K562 (cell line): ENCODE data around the gene PTGIS. TPM values are rescaled to one million over a fixed set of nuclear protein-coding genes. Genes with fewer than 3 reads are reported as not detected.

Experiments
- ATAC-seq: fragments of 200-7000 bp; cut with Tn5 transposase; 3 replicates; pipeline ENCODE4 v1.9.1; 2020; ENCODE audit warnings: moderate library complexity
- BruUV-seq: library from RNA; stranded (reverse); fragments of 400-500 nt; replicated peaks from 2 replicates; lab custom pipeline; 2021; lab: Mats Ljungman, UMichigan
- CTCF ChIA-PET: fragments of 300-600 bp; formaldehyde crosslinking; extraction: SDS; loops from one replicate; lab custom pipeline; 2021; ENCODE audit warnings: low intra/inter-chr PET ratio; lab: Yijun Ruan, JAX
- POLR2A ChIA-PET: fragments of 300-600, 350-650 bp; sonication (Branson Sonifier 250); formaldehyde crosslinking; extraction: SDS; loops from one replicate; lab custom pipeline; 2021; ENCODE audit warnings: antibody characterized with exemption, inconsistent platforms; lab: Yijun Ruan, JAX
- DNase-seq, 4 experiments: peaks; one replicate each; pipeline versions ENCODE4 v3.0.0 to v3.0.0-alpha.2; 2011 to 2018; ENCODE audit warnings: low spot score in 3 of 4, mixed read lengths in 3 of 4; ENCODE audit errors: extremely low read depth in 1 of 4
- FAIRE-seq: peaks from 2 replicates; lab custom pipeline; 2011; peaks lifted over from hg19 to GRCh38; lab: Jason Lieb, UNC
- H2AFZ ChIP-seq: 2 replicates; pipeline ENCODE4 v1.6.0; 2011; ENCODE audit warnings: low read depth, low read length, control low read depth, inconsistent platforms
- H3K27ac ChIP-seq: fragments of 200-600 bp; 3 replicates; pipeline ENCODE4 v1.8.0; 2011; ENCODE audit warnings: low read depth, mild to moderate bottlenecking, control low read depth, inconsistent platforms, low read length, moderate library complexity, mixed read lengths; ENCODE audit errors: extremely low read depth
- H3K27me3 ChIP-seq, 2 experiments: fragments of 300-600 bp in 1 of 2; 2 replicates in 1 of 2; 3 replicates in 1 of 2; pipeline versions ENCODE4 v1.6.0 to v1.8.0; 2011; ENCODE audit warnings: inconsistent platforms in 2 of 2, low read length in 2 of 2, mild to moderate bottlenecking in 1 of 2, mixed read lengths in 1 of 2, moderate library complexity in 1 of 2; ENCODE audit not compliant: control insufficient read depth in 2 of 2, insufficient read depth in 2 of 2
- H3K36me3 ChIP-seq: fragments of 300-600 bp; 3 replicates; pipeline ENCODE4 v1.8.0; 2011; ENCODE audit warnings: mild to moderate bottlenecking, low read length, inconsistent platforms; ENCODE audit not compliant: control insufficient read depth, insufficient read depth
- H3K4me1 ChIP-seq, 2 experiments: fragments of 200-600 bp in 1 of 2; replicated peaks in 1 of 2; 2 replicates in 1 of 2; 3 replicates in 1 of 2; pipeline versions ENCODE4 v1.5.1 to v1.8.0; 2011; ENCODE audit warnings: inconsistent platforms in 2 of 2, low read length in 2 of 2, mild to moderate bottlenecking in 1 of 2, mixed read lengths in 1 of 2, moderate library complexity in 1 of 2; ENCODE audit not compliant: control insufficient read depth in 2 of 2, insufficient read depth in 2 of 2
- H3K4me2 ChIP-seq: 2 replicates; pipeline ENCODE4 v1.6.1; 2011; ENCODE audit warnings: low read length, control low read depth, inconsistent platforms, mixed read lengths; ENCODE audit not compliant: insufficient read depth
- H3K4me3 ChIP-seq: fragments of 200-600 bp; sonication (generic), shearing (Covaris generic); 2 replicates; pipeline ENCODE4 v1.5.1; 2016; ENCODE audit warnings: control low read depth, inconsistent platforms
- H3K79me2 ChIP-seq: fragments of 200-600 bp; 3 replicates; pipeline ENCODE4 v1.8.0; 2011; ENCODE audit warnings: low read length, inconsistent platforms; ENCODE audit not compliant: control insufficient read depth, insufficient read depth
- H3K9ac ChIP-seq, 2 experiments: 2 replicates each; pipeline versions ENCODE4 v1.6.0 to v1.6.1; 2011; ENCODE audit warnings: low read depth in 2 of 2, low read length in 2 of 2, control low read depth in 1 of 2, inconsistent platforms in 1 of 2, mild to moderate bottlenecking in 1 of 2, mixed read lengths in 1 of 2; ENCODE audit not compliant: insufficient read depth in 1 of 2
- H3K9me1 ChIP-seq: one replicate; pipeline ENCODE4 v1.6.0; 2011; ENCODE audit warnings: inconsistent platforms, mild to moderate bottlenecking, low read length, moderate library complexity; ENCODE audit not compliant: control insufficient read depth, insufficient read depth
- H3K9me3 ChIP-seq: replicated peaks from 2 replicates; pipeline ENCODE4 v1.5.1; 2011; ENCODE audit warnings: low read depth, low read length, inconsistent platforms; ENCODE audit not compliant: control insufficient read depth, insufficient read depth
- H4K20me1 ChIP-seq: replicated peaks from 2 replicates; pipeline ENCODE4 v1.6.1; 2011; ENCODE audit warnings: low read length, inconsistent platforms, mixed read lengths; ENCODE audit not compliant: control insufficient read depth, insufficient read depth
- CBFA2T3 ChIP-seq: fragments of 450-650 bp; IDR thresholded peaks from 2 replicates; pipeline ENCODE4 v1.6.1; 2017
- POLR2B ChIP-seq: fragments of 450-650 bp; IDR thresholded peaks from 2 replicates; pipeline ENCODE4 v1.6.1; 2018; ENCODE audit warnings: low read depth; ENCODE audit not compliant: partially characterized antibody
- RFX5 ChIP-seq: IDR thresholded peaks from 2 replicates; pipeline ENCODE4 v1.6.1; 2011; ENCODE audit warnings: low read depth, mild to moderate bottlenecking, improper control_type of control experiment, low read length
- SRSF1 ChIP-seq: fragments of 200-400 bp; formaldehyde crosslinking; IDR thresholded peaks from 2 replicates; pipeline ENCODE4 v1.6.1; 2017; ENCODE audit warnings: mild to moderate bottlenecking, low read depth, low read length, moderate library complexity
- ZKSCAN3 ChIP-seq: fragments of 250-450 bp; sonication (Bioruptor Pico); IDR thresholded peaks from 2 replicates; pipeline ENCODE4 v1.4.0; 2020
- ZNF551 ChIP-seq: fragments of 250-450 bp; sonication (Bioruptor Pico); IDR thresholded peaks from 2 replicates; pipeline ENCODE4 v1.5.0; 2021; ENCODE audit warnings: mild to moderate bottlenecking, moderate library complexity
- WGBS: fragments of 100-300 bp; shearing (Covaris generic); methylation state at CpG from one replicate; pipeline ENCODE4 v1.1.6; 2016; ENCODE audit warnings: low coverage, mixed read lengths; ENCODE audit not compliant: insufficient coverage; ENCODE audit errors: missing lambda C conversion rate; 5-methylcytosine and 5-hydroxymethylcytosine counted together
- in situ Hi-C: fragments of 300-500 bp; cut with MboI; formaldehyde crosslinking; loops from 4 replicates; pipeline ENCODE4 v1.15.0; 2018; ENCODE audit warnings: inconsistent platforms, mixed read lengths
- intact Hi-C: fragments of 100-400 bp; cut with micrococcal nuclease; formaldehyde crosslinking; loops from 2 replicates; pipeline ENCODE4 v1.14.2; 2022
- polyA plus RNA-seq, 8 experiments: library from polyadenylated mRNA; depleted of rRNA in 4 of 8; stranded (reverse) in 5 of 8; unstranded in 3 of 8; fragments of >200 nt; fragmentation: Nextera tagmentation in 2 of 8; fragmentation: Illumina TruSeq in 1 of 8; extraction: Ambion mirVana in 2 of 8; extraction: Trizol in 1 of 8; gene quantifications; 2 replicates each; pipeline versions ENCODE4 v1.2.1 to v1.2.3, GENCODE V29; 2011 to 2014; ENCODE audit warnings: inconsistent platforms in 1 of 8, missing spikeins in 1 of 8
- total RNA-seq, 7 experiments: library from RNA; depleted of rRNA in 6 of 7; stranded (reverse); fragments of >200 nt in 6 of 7; fragmentation: Illumina TruSeq in 2 of 7; extraction: Trizol in 2 of 7; gene quantifications; 2 replicates each; pipeline versions ENCODE4 v1.2.1 to v1.2.3, GENCODE V29; 2011 to 2021; ENCODE audit warnings: low replicate concordance in 1 of 7
- TF ChIP-seq, protein P1 (sequence below): sonication (generic); formaldehyde crosslinking; IDR thresholded peaks from 2 replicates; pipeline ENCODE4 v1.8.1; 2023; ENCODE audit warnings: mild to moderate bottlenecking, missing genetic modification reagents

Gene PTGIS
- total and polyA plus RNA-seq, 9 of the 15 experiments (the other 6 are each of a cell fraction or from before 2014, with no cell fraction given) = not detected

- in situ Hi-C loops = no loop called here
- Histone ChIP-seq H3K36me3 (no peaks in the 10 kb centered on the region), H3K27me3 (peaks cover 5 to 20% of the 10 kb centered on the region in 2 experiments; a peak in 3 of 5 replicates), H3K4me2 (no peak overlapping the region), H4K20me1 (0 out of 2 replicates have a peak, but pooled peaks cover 2% of the 10 kb centered on the region), H3K9me3 (no peaks in the 10 kb centered on the region), H3K79me2 (no peaks in the 10 kb centered on the region), H2AFZ (no peak overlapping the region), H3K9me1 (no peaks in the 10 kb centered on the region)
- ChIA-PET CTCF (no interaction called here), POLR2A (interaction anchor here (0.6 kb wide), 1 partner anchor 78 kb away, joined by 3 read pairs; no protein-coding TSS in a partner anchor)
- FAIRE-seq (no peak), ATAC-seq (no peak), DNase-seq (no peak)
- BruUV-seq = no TSS peak
- intact Hi-C loops = no loop called here
- TF ChIP-seq CBFA2T3 (no peak), ZKSCAN3 (CRISPR knock-in tag) (no peak), POLR2B (no peak), SRSF1 (no peak), RFX5 (no peak), ZNF551 (CRISPR knock-in tag) (no peak)
- TF ChIP-seq, protein P1, sequence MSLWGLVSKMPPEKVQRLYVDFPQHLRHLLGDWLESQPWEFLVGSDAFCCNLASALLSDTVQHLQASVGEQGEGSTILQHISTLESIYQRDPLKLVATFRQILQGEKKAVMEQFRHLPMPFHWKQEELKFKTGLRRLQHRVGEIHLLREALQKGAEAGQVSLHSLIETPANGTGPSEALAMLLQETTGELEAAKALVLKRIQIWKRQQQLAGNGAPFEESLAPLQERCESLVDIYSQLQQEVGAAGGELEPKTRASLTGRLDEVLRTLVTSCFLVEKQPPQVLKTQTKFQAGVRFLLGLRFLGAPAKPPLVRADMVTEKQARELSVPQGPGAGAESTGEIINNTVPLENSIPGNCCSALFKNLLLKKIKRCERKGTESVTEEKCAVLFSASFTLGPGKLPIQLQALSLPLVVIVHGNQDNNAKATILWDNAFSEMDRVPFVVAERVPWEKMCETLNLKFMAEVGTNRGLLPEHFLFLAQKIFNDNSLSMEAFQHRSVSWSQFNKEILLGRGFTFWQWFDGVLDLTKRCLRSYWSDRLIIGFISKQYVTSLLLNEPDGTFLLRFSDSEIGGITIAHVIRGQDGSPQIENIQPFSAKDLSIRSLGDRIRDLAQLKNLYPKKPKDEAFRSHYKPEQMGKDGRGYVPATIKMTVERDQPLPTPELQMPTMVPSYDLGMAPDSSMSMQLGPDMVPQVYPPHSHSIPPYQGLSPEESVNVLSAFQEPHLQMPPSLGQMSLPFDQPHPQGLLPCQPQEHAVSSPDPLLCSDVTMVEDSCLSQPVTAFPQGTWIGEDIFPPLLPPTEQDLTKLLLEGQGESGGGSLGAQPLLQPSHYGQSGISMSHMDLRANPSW = no peak
- TF ChIP-seq, all 486 proteins: peak for 0
- WGBS = 0% methylated on average over 3 of the region's 3 CpGs
- no peak overlapping the region for H3K27ac ChIP-seq
- peaks cover 0 to 16% of the 10 kb centered on the region in 2 experiments; a peak in 2 of 5 replicates for H3K4me1 ChIP-seq
- H3K9ac ChIP-seq = no peak overlapping the region
- H3K4me3 ChIP-seq = no peak overlapping the region
Observed at GRCh38 chr20:49480236-49480635, 87.7 kb downstream of the PTGIS start.
